Peyer's patch (tissue), 4 donors: ENCODE measurements around the gene NEUROD1.

Experiments used
- POLR2A ChIP-seq, 2 donors: fragments of 450-650 bp; IDR thresholded peaks; one replicate each; pipeline ENCODE4 v1.5.1; 2017; ENCODE audit warnings: antibody characterized with exemption in 2 of 2, mild to moderate bottlenecking in 2 of 2, moderate library complexity in 2 of 2
- TF ChIP-seq, protein P1 (sequence below), 6 experiments: fragments of 450-650 bp in 4 of 6; fragments of 200-600 bp in 2 of 6; sonication (generic) in 1 of 6; IDR thresholded peaks; one replicate each; pipeline ENCODE4 v1.5.1; 2017 to 2019; ENCODE audit warnings: antibody characterized with exemption in 6 of 6, mild to moderate bottlenecking in 3 of 6, moderate library complexity in 1 of 6

DNA sequence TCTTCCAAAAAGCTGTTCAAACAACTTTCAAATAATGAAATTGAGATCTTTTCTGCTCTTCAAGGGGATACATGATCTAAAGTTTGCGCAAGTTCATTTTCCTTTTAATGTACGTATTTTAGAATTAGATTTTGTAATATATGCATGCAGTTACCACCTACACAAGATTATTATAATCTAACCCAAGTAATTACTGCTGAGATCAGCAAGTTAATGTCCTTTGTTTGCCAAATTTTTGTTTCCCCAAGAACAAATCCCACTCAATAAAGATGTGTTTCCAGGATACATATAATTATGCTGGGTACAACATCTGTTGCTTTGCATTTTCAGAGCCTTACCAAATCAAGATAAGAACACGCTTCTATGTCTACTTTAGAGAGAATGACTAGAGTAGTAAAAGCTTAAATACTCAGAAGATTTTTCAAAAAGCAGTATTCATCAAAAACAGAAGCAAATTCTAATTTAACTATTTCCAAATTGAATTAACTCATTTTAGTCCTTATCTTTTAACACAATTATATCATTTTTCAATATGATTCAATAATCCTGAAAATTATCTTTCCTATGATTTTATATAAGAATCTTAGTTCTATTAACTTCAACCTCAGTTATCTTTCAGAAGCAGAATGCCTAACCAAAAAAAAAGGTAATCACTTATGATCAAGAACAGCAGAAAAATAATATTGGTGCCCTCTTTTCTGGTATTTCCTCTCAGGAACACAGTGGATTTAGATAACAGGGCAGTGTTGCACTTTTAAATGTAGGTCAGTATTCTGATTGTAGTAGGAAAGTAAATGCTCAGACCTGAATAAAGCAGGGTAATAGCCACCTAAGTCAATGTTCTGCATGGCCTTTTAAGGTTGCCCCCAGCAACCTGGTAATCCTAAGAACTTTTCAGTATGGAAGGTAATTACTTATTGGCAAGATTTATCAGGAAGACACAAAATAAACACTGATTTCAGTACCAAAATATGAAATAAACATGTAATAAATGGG is 51.4 kb downstream of the NEUROD1 start:
- TF ChIP-seq POLR2A (IDR thresholded peaks at IDR 0.05), result no peak
- TF ChIP-seq, protein P1, sequence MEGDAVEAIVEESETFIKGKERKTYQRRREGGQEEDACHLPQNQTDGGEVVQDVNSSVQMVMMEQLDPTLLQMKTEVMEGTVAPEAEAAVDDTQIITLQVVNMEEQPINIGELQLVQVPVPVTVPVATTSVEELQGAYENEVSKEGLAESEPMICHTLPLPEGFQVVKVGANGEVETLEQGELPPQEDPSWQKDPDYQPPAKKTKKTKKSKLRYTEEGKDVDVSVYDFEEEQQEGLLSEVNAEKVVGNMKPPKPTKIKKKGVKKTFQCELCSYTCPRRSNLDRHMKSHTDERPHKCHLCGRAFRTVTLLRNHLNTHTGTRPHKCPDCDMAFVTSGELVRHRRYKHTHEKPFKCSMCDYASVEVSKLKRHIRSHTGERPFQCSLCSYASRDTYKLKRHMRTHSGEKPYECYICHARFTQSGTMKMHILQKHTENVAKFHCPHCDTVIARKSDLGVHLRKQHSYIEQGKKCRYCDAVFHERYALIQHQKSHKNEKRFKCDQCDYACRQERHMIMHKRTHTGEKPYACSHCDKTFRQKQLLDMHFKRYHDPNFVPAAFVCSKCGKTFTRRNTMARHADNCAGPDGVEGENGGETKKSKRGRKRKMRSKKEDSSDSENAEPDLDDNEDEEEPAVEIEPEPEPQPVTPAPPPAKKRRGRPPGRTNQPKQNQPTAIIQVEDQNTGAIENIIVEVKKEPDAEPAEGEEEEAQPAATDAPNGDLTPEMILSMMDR (IDR thresholded peaks at IDR 0.05), result no peak
